ENCODE measurements around the gene CRISPLD2. TPM values are rescaled to one million over a fixed set of nuclear protein-coding genes. Genes with fewer than 3 reads are reported as not detected.

The CRISPLD2 gene
- total and polyA plus RNA-seq, 10 of the 15 experiments (the other 5 are each of a cell fraction or from before 2014, with no cell fraction given) = 0.03 to 0.30 (median 0.08) TPM; not detected in 5

DNA sequence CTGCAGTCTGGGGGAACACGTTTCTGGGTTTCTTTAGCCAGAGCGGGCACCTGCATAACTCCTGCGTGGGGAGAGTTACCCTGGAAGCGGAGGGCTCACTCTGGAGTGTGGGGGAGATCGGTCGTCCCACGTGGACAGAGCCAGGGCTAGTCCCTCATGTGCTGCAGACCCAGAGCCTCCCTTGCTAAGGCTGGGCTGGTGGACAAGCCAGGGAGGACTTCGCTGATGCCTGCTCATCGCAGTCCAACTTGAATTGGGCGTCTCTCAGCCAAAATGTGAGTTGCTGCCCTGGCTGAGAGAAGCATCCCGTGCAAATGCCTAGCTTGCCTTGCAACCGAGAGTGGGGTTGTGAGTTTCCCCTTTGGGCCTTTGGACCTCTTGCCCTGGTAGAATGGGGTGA is 986 bp downstream of the CRISPLD2 start:
- no peak for TF ChIP-seq NFYB (IDR thresholded peaks at IDR 0.05; ENCODE audit: insufficient read depth, low read depth, low read length)
- TF ChIP-seq NFXL1 (IDR thresholded peaks at IDR 0.05; ENCODE audit: borderline replicate concordance) = no peak
- TF ChIP-seq, protein P1, sequence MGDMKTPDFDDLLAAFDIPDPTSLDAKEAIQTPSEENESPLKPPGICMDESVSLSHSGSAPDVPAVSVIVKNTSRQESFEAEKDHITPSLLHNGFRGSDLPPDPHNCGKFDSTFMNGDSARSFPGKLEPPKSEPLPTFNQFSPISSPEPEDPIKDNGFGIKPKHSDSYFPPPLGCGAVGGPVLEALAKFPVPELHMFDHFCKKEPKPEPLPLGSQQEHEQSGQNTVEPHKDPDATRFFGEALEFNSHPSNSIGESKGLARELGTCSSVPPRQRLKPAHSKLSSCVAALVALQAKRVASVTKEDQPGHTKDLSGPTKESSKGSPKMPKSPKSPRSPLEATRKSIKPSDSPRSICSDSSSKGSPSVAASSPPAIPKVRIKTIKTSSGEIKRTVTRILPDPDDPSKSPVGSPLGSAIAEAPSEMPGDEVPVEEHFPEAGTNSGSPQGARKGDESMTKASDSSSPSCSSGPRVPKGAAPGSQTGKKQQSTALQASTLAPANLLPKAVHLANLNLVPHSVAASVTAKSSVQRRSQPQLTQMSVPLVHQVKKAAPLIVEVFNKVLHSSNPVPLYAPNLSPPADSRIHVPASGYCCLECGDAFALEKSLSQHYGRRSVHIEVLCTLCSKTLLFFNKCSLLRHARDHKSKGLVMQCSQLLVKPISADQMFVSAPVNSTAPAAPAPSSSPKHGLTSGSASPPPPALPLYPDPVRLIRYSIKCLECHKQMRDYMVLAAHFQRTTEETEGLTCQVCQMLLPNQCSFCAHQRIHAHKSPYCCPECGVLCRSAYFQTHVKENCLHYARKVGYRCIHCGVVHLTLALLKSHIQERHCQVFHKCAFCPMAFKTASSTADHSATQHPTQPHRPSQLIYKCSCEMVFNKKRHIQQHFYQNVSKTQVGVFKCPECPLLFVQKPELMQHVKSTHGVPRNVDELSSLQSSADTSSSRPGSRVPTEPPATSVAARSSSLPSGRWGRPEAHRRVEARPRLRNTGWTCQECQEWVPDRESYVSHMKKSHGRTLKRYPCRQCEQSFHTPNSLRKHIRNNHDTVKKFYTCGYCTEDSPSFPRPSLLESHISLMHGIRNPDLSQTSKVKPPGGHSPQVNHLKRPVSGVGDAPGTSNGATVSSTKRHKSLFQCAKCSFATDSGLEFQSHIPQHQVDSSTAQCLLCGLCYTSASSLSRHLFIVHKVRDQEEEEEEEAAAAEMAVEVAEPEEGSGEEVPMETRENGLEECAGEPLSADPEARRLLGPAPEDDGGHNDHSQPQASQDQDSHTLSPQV (IDR thresholded peaks at IDR 0.05) = no peak
- TF ChIP-seq, protein P2, sequence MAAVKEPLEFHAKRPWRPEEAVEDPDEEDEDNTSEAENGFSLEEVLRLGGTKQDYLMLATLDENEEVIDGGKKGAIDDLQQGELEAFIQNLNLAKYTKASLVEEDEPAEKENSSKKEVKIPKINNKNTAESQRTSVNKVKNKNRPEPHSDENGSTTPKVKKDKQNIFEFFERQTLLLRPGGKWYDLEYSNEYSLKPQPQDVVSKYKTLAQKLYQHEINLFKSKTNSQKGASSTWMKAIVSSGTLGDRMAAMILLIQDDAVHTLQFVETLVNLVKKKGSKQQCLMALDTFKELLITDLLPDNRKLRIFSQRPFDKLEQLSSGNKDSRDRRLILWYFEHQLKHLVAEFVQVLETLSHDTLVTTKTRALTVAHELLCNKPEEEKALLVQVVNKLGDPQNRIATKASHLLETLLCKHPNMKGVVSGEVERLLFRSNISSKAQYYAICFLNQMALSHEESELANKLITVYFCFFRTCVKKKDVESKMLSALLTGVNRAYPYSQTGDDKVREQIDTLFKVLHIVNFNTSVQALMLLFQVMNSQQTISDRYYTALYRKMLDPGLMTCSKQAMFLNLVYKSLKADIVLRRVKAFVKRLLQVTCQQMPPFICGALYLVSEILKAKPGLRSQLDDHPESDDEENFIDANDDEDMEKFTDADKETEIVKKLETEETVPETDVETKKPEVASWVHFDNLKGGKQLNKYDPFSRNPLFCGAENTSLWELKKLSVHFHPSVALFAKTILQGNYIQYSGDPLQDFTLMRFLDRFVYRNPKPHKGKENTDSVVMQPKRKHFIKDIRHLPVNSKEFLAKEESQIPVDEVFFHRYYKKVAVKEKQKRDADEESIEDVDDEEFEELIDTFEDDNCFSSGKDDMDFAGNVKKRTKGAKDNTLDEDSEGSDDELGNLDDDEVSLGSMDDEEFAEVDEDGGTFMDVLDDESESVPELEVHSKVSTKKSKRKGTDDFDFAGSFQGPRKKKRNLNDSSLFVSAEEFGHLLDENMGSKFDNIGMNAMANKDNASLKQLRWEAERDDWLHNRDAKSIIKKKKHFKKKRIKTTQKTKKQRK (IDR thresholded peaks at IDR 0.05; ENCODE audit: low read depth, low read length) = no peak
- no peak for TF ChIP-seq RCOR1 (conservative IDR thresholded peaks at IDR 0.05; ENCODE audit: low read depth, low read length)
- TF ChIP-seq CEBPB (IDR thresholded peaks at IDR 0.05; ENCODE audit: borderline replicate concordance in 1 of 2, low read depth in 2 of 2, low read length in 2 of 2) = no peak
- TF ChIP-seq RB1 (IDR thresholded peaks at IDR 0.05; ENCODE audit: borderline replicate concordance) = no peak
- TF ChIP-seq HDAC2 (IDR thresholded peaks at IDR 0.05) = no peak
- TF ChIP-seq HDGF (IDR thresholded peaks at IDR 0.05) = no peak
- Histone ChIP-seq H3K27ac (ENCODE audit: control insufficient read depth, insufficient read depth) (no peak overlapping the region), H3K27me3 (replicated peaks in 1 of 2; ENCODE audit: control insufficient read depth in 2 of 2, insufficient read depth in 2 of 2, low read length in 1 of 2) (peaks cover 8 to 11% of the 10 kb centered on the region in 2 experiments; a peak in 3 of 4 replicates), H3K9ac (ENCODE audit: control insufficient read depth, insufficient read depth, low read length) (no peak overlapping the region), H3K79me2 (ENCODE audit: control insufficient read depth, insufficient read depth, low read length) (no peaks in the 10 kb centered on the region), H4K20me1 (ENCODE audit: control insufficient read depth, insufficient read depth) (no peaks in the 10 kb centered on the region), H3K9me3 (replicated peaks; ENCODE audit: control insufficient read depth, insufficient read depth, low read length) (no peaks in the 10 kb centered on the region; the same call in 2 of the 3 replicates), H3K4me2 (ENCODE audit: control insufficient read depth, insufficient read depth) (no peak overlapping the region), H3K4me3 (no peak overlapping the region), H3K36me3 (ENCODE audit: control insufficient read depth in 2 of 2, insufficient read depth in 2 of 2, low read length in 1 of 2) (no peaks in the 10 kb centered on the region), H2AFZ (ENCODE audit: control insufficient read depth, low read depth, low read length) (no peak overlapping the region), H3K4me1 (ENCODE audit: control insufficient read depth, insufficient read depth, low read length) (no peaks in the 10 kb centered on the region)
- 68% methylated on average over 12 of the region's 12 CpGs for WGBS (ENCODE audit: insufficient coverage, insufficient replicate concordance, low lambda C conversion rate, missing lambda C conversion rate)
- intact Hi-C loops (cut with micrococcal nuclease; ENCODE audit: unreplicated experiment) = no loop called here
- POLR2A ChIA-PET = no interaction called here
- CTCF ChIA-PET = interaction anchor here (1.2 kb wide), 2 partner anchors 16 to 150 kb away, joined by 3 read pairs; no protein-coding TSS in a partner anchor
- FAIRE-seq (no peak), ATAC-seq (no peak), DNase-seq (ENCODE audit: low read depth, low spot score) (no peak)
- RAD21 ChIA-PET (ENCODE audit: unreplicated experiment) = no interaction called here
- in situ Hi-C loops (cut with MboI) = no loop called here
- BruUV-seq (replicated peaks) = no TSS peak
- SMC1A ChIA-PET (ENCODE audit: uncharacterized antibody, unreplicated experiment) = no interaction called here

All from GM12878 (cell line).